Measurements from ENCODE around the gene TP63.
A peak's percentile ranks its signal among the peaks of the same experiment; 100 is the strongest.
"Not testable (repeated sequence)": the region's sequence is repeated elsewhere in the genome, so short reads cannot be mapped to it uniquely, and the experiment has no call there.

TP63 gene

GRCh38 chr3:189626286-189626685, 4.9 kb upstream of the TP63 start:
- DNase-seq: no peak

- DNase-seq: no peak
Measured at GRCh38 chr3:189629803-189630455, 1.3 kb upstream of the TP63 start.

GRCh38 chr3:189630767-189631372, 319 bp upstream of the TP63 start:
- no peak for DNase-seq

- no peak for DNase-seq
Measured at GRCh38 chr3:189631409-189631808, 220 bp downstream of the TP63 start.

- DNase-seq: no peak
Measured at GRCh38 chr3:189632242-189632641, 1.1 kb downstream of the TP63 start.

GRCh38 chr3:189635339-189635738, 4.2 kb downstream of the TP63 start:
- no peak for DNase-seq

- no peak for DNase-seq
Measured at GRCh38 chr3:189636048-189636447, 4.9 kb downstream of the TP63 start.

- DNase-seq: no peak
Measured at GRCh38 chr3:189637750-189638149, 6.6 kb downstream of the TP63 start.

GRCh38 chr3:189638276-189639031, 7.3 kb downstream of the TP63 start:
- DNase-seq: no peak

- no peak for DNase-seq
Measured at GRCh38 chr3:189641776-189642175, 10.6 kb downstream of the TP63 start.

GRCh38 chr3:189646853-189647542, 15.8 kb downstream of the TP63 start:
- DNase-seq: peak; percentile 65

- no peak for DNase-seq
Measured at GRCh38 chr3:189652042-189652441, 20.9 kb downstream of the TP63 start.

GRCh38 chr3:189655617-189656016, 24.4 kb downstream of the TP63 start:
- no peak for DNase-seq

- no peak for DNase-seq
Measured at GRCh38 chr3:189659571-189659970, 28.4 kb downstream of the TP63 start.

- DNase-seq: no peak
Measured at GRCh38 chr3:189664311-189664710, 33.1 kb downstream of the TP63 start.

- DNase-seq: not testable (repeated sequence)
Measured at GRCh38 chr3:189672346-189672745, 41.2 kb downstream of the TP63 start.

- no peak for DNase-seq
Measured at GRCh38 chr3:189673535-189673934, 42.3 kb downstream of the TP63 start.

GRCh38 chr3:189674249-189674913, 43.2 kb downstream of the TP63 start:
- DNase-seq: no peak

- DNase-seq: no peak
Measured at GRCh38 chr3:189677667-189678066, 46.5 kb downstream of the TP63 start.

GRCh38 chr3:189680723-189681122, 49.5 kb downstream of the TP63 start:
- no peak for DNase-seq

GRCh38 chr3:189683546-189684255, 52.5 kb downstream of the TP63 start:
- no peak for DNase-seq

GRCh38 chr3:189684317-189684716, 53.1 kb downstream of the TP63 start:
- DNase-seq: no peak

All from DMS153 (cell line).